Hepatocyte (in vitro differentiated cells): ENCODE measurements around the gene SGCD. TPM values are rescaled to one million over a fixed set of nuclear protein-coding genes. Genes with fewer than 3 reads are reported as not detected.

Experiments
- DNase-seq: peaks from one replicate; pipeline ENCODE4 v3.0.0-alpha.2; 2016; ENCODE audit warnings: low spot score
- H2AFZ ChIP-seq: fragments of 200-600 bp; sonication (generic); 2 replicates; pipeline ENCODE4 v1.6.0; 2016; ENCODE audit warnings: antibody characterized with exemption, mild to moderate bottlenecking
- H3K27ac ChIP-seq: fragments of 200-600 bp; sonication (generic); 2 replicates; pipeline ENCODE4 v1.5.1; 2016; ENCODE audit warnings: mild to moderate bottlenecking
- H3K27me3 ChIP-seq: fragments of 200-600 bp; sonication (generic); 2 replicates; pipeline ENCODE4 v1.6.1; 2016
- H3K36me3 ChIP-seq: fragments of 200-600 bp; sonication (generic); replicated peaks from 2 replicates; pipeline ENCODE4 v1.5.1; 2016; ENCODE audit warnings: low read depth; ENCODE audit not compliant: insufficient read depth
- H3K4me1 ChIP-seq: fragments of 200-600 bp; sonication (generic); 2 replicates; pipeline ENCODE4 v1.5.1; 2016; ENCODE audit warnings: mild to moderate bottlenecking, moderate library complexity; ENCODE audit not compliant: insufficient read depth
- H3K4me2 ChIP-seq: fragments of 200-600 bp; sonication (generic); 2 replicates; pipeline ENCODE4 v1.6.0; 2016
- H3K4me3 ChIP-seq: fragments of 200-600 bp; sonication (generic); 2 replicates; pipeline ENCODE4 v1.5.1; 2016; ENCODE audit warnings: mild to moderate bottlenecking
- H3K79me2 ChIP-seq: fragments of 200-600 bp; sonication (generic); 2 replicates; pipeline ENCODE4 v1.6.0; 2017; ENCODE audit warnings: mild to moderate bottlenecking
- H3K9me2 ChIP-seq: fragments of 200-600 bp; sonication (generic); replicated peaks from 2 replicates; pipeline ENCODE4 v1.6.0; 2017; ENCODE audit warnings: mild to moderate bottlenecking; ENCODE audit not compliant: insufficient read depth
- H3K9me3 ChIP-seq: fragments of 200-600 bp; sonication (generic); 2 replicates; pipeline ENCODE4 v1.5.1; 2016; ENCODE audit warnings: low read depth, mild to moderate bottlenecking
- H4K20me1 ChIP-seq: fragments of 200-600 bp; sonication (generic); 2 replicates; pipeline ENCODE4 v1.6.0; 2016; ENCODE audit warnings: mild to moderate bottlenecking; ENCODE audit not compliant: insufficient read depth, poor library complexity, severe bottlenecking
- EZH2 ChIP-seq: fragments of 200-600 bp; sonication (generic); IDR thresholded peaks from 2 replicates; pipeline ENCODE4 v1.6.1; 2016; ENCODE audit warnings: antibody characterized with exemption, mild to moderate bottlenecking, borderline replicate concordance
- EZH2phosphoT487 ChIP-seq: fragments of 200-600 bp; sonication (generic); IDR thresholded peaks from one replicate; pipeline ENCODE4 v1.6.1; 2018; ENCODE audit warnings: antibody characterized with exemption, mild to moderate bottlenecking, low read depth, moderate library complexity; ENCODE audit not compliant: unreplicated experiment, severe bottlenecking
- whole genome bisulfite sequencing: methylation state at CpG from one replicate; pipeline ENCODE4 v1.1.6; 2016; ENCODE audit warnings: low lambda C conversion rate; ENCODE audit errors: missing lambda C conversion rate; 5-methylcytosine and 5-hydroxymethylcytosine counted together
- polyA plus RNA-seq: library from polyadenylated mRNA; unstranded; fragments of >200 nt; fragmentation: Nextera tagmentation; extraction: Ambion mirVana; gene quantifications from 2 replicates; pipeline ENCODE4 v1.2.1, GENCODE V29; 2016
- total RNA-seq: library from RNA; depleted of rRNA; stranded (reverse); fragments of >200 nt; gene quantifications from 2 replicates; pipeline ENCODE4 v1.2.3, GENCODE V29; 2014
- TF ChIP-seq, protein P1 (sequence below): fragments of 200-600 bp; sonication (generic); IDR thresholded peaks from 2 replicates; pipeline ENCODE4 v1.5.1; 2016; ENCODE audit warnings: antibody characterized with exemption, mild to moderate bottlenecking; ENCODE audit not compliant: poor library complexity

SGCD gene
- total and polyA plus RNA-seq, 2 experiments from 2014 or later: 3.8 to 8.8 TPM

DNA sequence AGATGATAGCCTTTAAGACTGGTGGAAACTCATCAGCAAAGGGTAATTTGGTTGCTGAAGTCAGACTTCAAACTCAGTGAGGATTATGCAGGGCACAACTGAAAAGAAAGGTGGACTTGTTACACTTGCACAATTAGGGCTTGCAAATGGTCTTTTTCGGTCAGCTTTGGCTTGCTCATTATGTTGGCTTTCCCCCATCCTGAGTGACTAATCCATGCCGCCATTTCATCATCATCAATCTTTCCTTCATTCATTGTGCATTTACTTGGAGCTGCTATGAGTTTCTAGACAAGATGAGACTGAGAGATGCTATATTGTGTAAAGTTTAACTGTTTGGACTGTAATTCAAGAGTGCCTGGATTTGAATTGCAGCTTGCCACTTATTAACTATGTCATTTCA, 388.3 kb downstream of the SGCD start:
- WGBS: 97% methylated on average over 2 of the region's 2 CpGs
- no peak for TF ChIP-seq EZH2phosphoT487
- no peak for TF ChIP-seq EZH2
- TF ChIP-seq, protein P1, sequence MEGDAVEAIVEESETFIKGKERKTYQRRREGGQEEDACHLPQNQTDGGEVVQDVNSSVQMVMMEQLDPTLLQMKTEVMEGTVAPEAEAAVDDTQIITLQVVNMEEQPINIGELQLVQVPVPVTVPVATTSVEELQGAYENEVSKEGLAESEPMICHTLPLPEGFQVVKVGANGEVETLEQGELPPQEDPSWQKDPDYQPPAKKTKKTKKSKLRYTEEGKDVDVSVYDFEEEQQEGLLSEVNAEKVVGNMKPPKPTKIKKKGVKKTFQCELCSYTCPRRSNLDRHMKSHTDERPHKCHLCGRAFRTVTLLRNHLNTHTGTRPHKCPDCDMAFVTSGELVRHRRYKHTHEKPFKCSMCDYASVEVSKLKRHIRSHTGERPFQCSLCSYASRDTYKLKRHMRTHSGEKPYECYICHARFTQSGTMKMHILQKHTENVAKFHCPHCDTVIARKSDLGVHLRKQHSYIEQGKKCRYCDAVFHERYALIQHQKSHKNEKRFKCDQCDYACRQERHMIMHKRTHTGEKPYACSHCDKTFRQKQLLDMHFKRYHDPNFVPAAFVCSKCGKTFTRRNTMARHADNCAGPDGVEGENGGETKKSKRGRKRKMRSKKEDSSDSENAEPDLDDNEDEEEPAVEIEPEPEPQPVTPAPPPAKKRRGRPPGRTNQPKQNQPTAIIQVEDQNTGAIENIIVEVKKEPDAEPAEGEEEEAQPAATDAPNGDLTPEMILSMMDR: no peak
- Histone ChIP-seq H3K9me3 (no peaks in the 10 kb centered on the region), H3K4me1 (peaks cover 3% of the 10 kb centered on the region), H3K27me3 (no peaks in the 10 kb centered on the region), H3K4me3 (no peak overlapping the region), H3K27ac (no peak overlapping the region), H3K4me2 (no peak overlapping the region), H2AFZ (no peak overlapping the region), H3K36me3 (no peaks in the 10 kb centered on the region), H3K79me2 (no peaks in the 10 kb centered on the region), H4K20me1 (no peaks in the 10 kb centered on the region), H3K9me2 (no peaks in the 10 kb centered on the region)
- DNase-seq: no peak

DNA sequence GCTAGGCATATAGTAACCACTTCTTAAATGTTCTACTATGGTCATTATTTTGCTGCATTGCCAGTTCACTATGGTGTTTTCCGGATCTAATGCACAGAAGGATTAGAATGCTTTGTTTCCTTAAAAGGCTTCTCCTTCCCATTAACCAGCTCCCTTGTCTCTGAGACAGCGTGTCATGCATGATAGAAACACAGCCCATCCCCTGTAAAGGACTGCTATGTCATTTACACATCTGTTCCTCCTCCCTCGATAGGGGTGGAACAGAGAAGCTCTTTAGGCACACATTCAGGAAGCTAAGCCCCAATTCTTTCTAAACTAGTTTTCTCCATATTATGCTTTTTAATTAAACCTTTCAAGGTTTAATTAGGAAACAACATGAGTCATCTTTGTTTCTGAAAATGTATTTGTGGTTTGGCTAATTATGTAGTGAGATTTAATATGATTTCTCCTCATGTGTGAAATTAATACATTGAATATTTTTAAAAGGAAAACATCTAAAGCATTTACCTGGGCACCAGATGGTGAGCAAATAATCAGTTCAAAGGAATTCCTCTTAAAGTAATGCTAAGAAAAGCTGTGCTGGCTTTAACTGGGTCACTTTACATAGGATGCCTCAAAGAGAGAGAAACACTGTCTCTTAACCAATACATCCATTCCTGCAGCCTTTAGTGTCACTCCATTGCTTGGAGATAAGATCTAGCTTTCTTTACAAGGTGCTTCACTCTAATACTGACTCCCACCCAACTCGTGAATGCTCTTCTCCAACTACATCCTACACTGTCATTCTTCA, 389.8 kb downstream of the SGCD start:
- DNase-seq: no peak
- Histone ChIP-seq H3K9me3 (no peaks in the 10 kb centered on the region), H3K36me3 (no peaks in the 10 kb centered on the region), H3K9me2 (no peaks in the 10 kb centered on the region), H4K20me1 (no peaks in the 10 kb centered on the region), H3K4me2 (no peak overlapping the region), H3K27me3 (no peaks in the 10 kb centered on the region), H3K79me2 (no peaks in the 10 kb centered on the region), H3K4me1 (peaks cover 3% of the 10 kb centered on the region), H2AFZ (no peak overlapping the region), H3K27ac (no peak overlapping the region), H3K4me3 (no peak overlapping the region)
- WGBS: 64% methylated on average over 4 of the region's 4 CpGs
- TF ChIP-seq, protein P1: no peak
- no peak for TF ChIP-seq EZH2phosphoT487
- no peak for TF ChIP-seq EZH2

DNA sequence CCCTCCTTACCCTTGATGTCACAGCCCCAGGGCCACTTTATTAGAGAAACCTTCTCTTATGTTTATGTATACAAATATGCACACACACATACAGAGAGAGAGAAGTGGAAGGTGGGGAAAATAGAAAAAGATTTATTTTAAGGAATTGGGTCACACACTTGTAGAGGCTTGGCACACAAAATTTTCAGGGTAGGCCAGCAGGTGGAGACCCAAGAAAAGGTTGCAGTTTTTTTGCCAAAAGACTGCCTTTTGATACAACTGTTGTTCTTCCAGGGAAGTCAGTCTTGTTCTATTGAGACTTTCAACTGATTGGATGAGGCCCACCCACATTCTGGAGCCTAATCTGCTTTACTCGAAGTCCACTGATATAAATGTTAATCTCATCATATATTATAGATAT, 392.0 kb downstream of the SGCD start:
- Histone ChIP-seq H4K20me1 (no peaks in the 10 kb centered on the region), H3K27ac (no peak overlapping the region), H3K4me3 (no peak overlapping the region), H3K36me3 (no peaks in the 10 kb centered on the region), H3K4me1 (peaks cover 4% of the 10 kb centered on the region), H3K79me2 (no peaks in the 10 kb centered on the region), H3K27me3 (no peaks in the 10 kb centered on the region), H3K9me2 (no peaks in the 10 kb centered on the region), H3K9me3 (no peaks in the 10 kb centered on the region), H3K4me2 (no peak overlapping the region), H2AFZ (no peak overlapping the region)
- TF ChIP-seq EZH2: no peak
- TF ChIP-seq, protein P1: no peak
- DNase-seq: no peak
- 82% methylated on average over 1 of the region's 1 CpG for WGBS

DNA sequence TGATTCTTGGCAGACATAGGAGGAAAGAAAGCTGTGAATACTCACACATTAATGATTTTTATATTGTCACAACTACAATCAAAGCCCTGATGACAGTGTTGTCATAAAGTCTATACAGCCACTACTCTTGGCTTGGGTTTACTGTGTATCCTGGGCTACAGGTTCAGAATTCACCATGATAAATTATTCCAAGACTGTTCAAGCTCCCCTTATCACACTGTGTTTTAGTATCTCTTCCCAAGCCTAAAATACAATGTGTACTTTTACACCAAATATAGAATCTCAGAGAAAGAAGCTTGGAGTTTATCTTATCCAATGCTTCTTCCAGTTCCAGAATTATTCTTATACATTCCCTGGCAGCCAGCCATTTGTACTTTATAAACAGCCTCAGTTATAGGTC, 395.4 kb downstream of the SGCD start:
- H3K4me1 ChIP-seq: peaks cover 4% of the 10 kb centered on the region
- TF ChIP-seq EZH2: no peak
- no peak overlapping the region for H3K4me2 ChIP-seq
- H3K36me3 ChIP-seq: no peaks in the 10 kb centered on the region
- H3K79me2 ChIP-seq: no peaks in the 10 kb centered on the region
- no peaks in the 10 kb centered on the region for H3K9me2 ChIP-seq
- H4K20me1 ChIP-seq: no peaks in the 10 kb centered on the region
- H3K27me3 ChIP-seq: no peaks in the 10 kb centered on the region
- H3K27ac ChIP-seq: no peak overlapping the region
- no peak overlapping the region for H3K4me3 ChIP-seq
- DNase-seq: no peak
- H3K9me3 ChIP-seq: no peaks in the 10 kb centered on the region
- no peak overlapping the region for H2AFZ ChIP-seq
